NCI-H2029 (cell line): Measurements from ENCODE around the gene THAP7.
"Not testable (repeated sequence)": the region's sequence is repeated elsewhere in the genome, so short reads cannot be mapped to it uniquely, and the experiment has no call there.

Source experiments
- DNase-seq: peaks from one replicate; lab custom pipeline; 2025; lab: John Stamatoyannopoulos, UW

The THAP7 gene

DNA sequence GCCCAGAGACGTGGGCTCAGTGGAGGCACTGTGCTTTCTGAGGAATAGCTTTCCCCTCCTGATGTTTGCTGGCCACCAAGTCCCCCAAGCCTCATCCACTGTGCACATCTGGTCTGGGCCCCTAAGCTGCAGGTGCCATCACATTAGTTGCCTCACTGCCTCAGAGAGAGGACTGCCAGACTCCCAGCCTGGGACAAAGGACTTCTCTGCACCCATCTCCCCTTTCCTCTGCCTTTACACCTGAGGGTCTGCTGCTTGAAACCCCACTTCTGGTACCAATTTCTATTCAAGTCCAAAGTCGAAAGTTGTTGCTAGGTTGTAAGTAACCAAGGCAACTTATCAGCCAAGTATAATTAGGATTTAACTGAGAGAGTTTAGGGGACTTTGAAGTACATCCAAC is 23.5 kb downstream of the THAP7 start:
- DNase-seq: no peak

DNA sequence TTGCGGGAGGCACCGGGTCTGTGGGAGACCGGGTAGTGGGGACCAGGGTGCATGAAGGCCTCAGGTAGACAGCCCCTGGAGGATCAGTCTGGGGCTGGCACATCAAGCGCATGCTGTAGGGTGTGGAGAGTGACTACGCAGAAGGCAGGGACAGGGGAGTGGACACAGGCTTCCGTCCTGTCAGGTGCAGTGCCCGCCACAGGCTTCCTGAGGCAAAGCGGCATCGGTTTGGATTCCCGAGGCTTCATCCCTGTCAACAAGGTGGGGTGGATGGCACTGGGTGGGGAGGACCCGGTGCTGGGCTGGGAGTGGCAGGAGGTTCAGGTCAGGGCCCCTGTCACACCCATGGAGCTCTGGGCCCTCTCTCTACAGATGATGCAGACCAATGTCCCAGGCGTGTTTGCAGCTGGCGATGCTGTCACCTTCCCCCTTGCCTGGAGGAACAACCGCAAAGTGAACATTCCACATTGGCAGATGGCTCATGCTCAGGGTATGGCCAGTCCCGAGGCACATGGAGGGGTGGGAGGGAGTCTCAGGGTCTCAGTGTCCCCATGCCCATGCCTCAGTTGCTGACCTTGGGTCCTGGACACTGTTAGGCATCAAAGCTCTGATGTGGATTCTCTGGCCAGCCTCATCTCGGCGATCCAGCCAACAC is 24.3 kb downstream of the THAP7 start:
- no peak for DNase-seq

DNA sequence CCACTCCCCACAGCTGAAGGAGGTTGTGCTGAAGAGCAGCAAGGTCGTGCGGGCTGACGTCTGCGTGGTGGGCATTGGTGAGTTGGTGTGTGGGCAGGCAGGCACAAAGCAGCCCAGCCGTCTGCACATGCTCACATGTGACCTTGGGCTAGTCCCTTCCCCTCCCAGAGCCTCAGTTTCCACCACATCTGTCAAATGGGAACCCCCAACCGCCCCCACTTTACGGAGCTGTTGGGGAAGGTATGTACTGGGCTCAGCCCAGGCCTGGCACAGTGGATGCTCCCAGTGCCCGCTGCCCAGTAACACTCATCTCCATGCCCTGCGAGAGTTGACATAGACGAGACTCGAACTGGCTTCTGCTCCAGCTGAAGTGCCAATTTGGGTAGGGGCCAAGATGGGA is 24.9 kb downstream of the THAP7 start:
- DNase-seq: no peak

DNA sequence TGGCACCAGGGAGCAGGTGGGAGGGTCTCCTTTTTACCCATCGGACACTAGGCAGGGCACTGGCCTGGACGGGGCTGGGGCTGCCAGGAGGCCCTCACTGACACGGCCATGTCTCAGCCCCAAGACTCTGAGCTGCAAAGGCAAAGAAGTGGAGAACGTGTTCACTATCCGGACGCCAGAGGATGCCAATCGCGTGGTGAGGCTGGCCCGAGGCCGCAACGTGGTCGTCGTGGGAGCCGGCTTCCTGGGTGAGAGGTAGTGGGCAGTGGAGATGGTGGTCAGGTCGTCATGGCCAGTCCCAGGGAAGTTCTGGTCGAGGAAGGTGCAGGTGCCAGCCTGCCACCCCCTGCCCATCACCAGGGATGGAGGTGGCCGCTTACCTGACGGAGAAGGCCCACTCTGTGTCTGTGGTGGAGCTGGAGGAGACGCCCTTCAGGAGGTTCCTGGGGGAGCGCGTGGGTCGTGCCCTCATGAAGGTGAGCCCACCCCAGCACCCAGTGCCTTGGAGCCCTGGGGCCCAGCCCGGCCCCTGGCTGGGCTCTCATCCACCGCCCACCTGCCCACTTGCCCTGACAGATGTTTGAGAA is 25.5 kb downstream of the THAP7 start:
- no peak for DNase-seq

DNA sequence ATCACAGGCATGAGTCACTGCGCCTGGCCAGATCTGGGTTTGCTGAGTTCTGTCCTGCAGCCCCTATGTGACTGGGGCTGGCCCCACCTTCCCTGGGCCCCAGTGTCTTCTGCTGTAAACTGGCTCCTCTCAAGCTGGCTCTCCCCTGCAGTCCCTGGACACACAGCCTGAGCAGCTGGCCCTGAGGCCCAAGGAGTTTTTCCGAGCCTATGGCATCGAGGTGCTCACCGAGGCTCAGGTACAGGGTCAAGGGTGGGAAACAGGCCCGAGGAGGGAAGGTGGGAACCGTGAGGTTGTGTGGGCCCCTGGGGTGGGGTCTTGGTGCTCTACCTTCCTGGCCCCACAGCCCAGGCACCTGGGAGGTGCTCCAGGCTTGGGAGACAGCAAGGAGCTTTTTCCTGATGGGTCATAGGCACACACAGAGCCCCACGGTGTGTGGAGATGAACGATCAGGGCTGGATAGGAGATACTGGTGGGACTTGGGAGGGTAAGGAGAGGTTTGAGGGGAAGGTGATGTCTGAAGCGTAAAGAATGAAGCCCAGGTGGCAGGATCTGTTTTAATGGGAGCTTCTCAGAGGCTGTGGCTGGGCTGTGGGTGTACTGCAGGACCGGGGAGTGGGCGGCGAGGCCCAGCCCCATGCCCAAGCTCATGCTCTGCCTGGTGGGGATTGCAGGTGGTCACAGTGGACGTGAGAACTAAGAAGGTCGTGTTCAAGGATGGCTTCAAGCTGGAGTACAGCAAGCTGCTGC is 26.2 kb downstream of the THAP7 start:
- no peak for DNase-seq

DNA sequence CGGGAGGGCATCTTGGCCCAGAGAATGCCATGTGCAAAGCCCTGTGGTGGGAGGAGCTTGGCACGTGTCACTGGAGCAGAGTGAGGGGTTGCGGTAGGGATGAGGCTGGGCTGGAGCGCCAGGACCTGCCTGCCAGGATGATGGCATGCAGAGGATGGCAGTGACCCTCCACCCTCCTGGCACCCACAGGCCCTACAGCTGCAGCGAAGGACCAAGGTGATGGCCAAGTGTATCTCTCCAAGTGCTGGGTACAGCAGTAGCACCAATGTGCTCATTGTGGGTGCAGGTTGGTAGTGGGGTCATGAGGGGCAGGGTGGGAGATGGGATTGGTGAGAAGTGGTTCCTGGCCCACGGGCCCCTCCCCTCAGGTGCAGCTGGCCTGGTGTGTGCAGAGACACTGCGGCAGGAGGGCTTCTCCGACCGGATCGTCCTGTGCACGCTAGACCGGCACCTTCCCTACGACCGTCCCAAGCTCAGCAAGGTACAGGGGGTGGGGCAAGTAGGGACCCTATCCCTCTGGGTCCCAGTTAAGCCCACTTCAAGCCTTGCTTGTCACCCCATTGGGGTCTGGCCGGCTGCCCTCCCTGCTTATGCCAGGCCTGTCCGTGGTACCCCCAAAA is 27.5 kb downstream of the THAP7 start:
- DNase-seq: no peak

- no peak for DNase-seq
These were observed 28.2 kb downstream of the THAP7 start for GRCh38 chr22:20973634-20974286.

GRCh38 chr22:20972933-20973577 is 28.9 kb downstream of the THAP7 start:
- DNase-seq: no peak

DNA sequence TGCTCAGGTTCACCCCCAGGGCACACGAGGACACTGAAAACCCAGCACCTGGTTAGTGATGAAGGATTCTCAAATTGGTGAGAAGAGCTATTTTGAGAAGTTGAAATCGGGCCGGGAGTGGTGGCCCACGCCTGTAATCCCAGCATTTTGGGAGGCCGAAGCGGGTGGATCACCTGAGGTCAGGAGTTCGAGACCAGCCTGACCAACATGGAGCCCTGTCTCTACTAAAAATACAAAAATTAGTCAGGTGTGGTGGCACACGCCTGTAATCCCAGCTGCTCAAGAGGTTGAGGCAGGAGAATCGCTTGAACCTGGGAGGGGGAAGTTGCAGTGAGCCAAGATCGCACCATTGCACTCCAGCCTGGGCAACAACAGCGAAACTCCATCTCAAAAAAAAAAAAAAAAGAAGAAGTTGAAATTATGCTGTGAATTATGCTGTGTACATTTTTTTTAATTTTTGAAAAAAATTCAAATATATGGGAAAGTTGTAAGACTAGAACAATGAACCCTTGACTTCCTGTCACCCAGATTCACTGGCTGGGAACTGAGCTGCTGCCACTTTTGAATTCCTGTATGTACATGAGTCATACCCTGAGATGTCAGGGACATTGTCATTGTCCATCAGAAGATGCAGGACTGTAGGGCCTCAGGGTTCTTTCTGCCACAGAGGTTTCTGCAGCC is 29.8 kb downstream of the THAP7 start:
- not testable (repeated sequence) for DNase-seq

GRCh38 chr22:20970939-20971657 is 30.8 kb downstream of the THAP7 start:
- no peak for DNase-seq

DNA sequence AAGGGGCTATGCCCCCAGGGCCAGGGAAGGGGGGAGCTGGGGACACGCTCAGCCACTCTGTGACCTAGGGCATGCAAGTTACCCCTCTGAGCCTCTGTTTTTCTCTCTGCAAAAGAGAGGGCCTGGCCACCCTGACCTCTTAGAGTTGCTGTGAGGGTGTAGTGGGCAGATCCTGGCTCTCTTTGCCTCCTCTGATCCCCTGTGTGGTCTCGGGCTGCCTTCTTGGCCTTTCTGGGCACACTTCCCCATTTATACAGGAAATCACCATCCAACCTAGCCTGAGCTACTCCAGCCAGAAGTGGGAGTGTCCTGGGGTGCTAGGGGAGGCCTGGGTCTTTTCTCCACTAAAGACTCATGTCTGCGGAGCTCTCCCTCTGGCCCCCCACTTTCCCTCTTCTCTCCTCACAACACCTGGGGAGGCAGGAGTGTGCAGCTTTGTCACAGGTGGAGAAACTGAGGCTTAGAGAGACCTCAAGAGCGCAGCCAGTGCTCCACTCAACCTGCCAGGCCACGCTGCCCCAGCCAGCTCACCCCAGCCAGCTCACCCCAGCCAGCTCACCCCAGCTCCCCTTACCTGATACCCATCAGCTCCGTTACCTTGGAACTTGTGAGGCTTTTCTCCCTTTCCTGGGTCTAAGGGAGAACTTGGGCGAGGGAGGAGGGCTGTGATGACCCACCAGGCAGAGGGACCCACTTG is 33.5 kb downstream of the THAP7 start:
- DNase-seq: no peak

GRCh38 chr22:20967697-20968211 is 34.2 kb downstream of the THAP7 start:
- DNase-seq: no peak

- DNase-seq: no peak
These were observed 34.8 kb downstream of the THAP7 start, which contains the start of gene AIFM3 for GRCh38 chr22:20966883-20967696. TSS of gene AIFM3 (plus strand) at chr22:20967255. CDS start at chr22:20967945, 690 bp downstream.

DNA sequence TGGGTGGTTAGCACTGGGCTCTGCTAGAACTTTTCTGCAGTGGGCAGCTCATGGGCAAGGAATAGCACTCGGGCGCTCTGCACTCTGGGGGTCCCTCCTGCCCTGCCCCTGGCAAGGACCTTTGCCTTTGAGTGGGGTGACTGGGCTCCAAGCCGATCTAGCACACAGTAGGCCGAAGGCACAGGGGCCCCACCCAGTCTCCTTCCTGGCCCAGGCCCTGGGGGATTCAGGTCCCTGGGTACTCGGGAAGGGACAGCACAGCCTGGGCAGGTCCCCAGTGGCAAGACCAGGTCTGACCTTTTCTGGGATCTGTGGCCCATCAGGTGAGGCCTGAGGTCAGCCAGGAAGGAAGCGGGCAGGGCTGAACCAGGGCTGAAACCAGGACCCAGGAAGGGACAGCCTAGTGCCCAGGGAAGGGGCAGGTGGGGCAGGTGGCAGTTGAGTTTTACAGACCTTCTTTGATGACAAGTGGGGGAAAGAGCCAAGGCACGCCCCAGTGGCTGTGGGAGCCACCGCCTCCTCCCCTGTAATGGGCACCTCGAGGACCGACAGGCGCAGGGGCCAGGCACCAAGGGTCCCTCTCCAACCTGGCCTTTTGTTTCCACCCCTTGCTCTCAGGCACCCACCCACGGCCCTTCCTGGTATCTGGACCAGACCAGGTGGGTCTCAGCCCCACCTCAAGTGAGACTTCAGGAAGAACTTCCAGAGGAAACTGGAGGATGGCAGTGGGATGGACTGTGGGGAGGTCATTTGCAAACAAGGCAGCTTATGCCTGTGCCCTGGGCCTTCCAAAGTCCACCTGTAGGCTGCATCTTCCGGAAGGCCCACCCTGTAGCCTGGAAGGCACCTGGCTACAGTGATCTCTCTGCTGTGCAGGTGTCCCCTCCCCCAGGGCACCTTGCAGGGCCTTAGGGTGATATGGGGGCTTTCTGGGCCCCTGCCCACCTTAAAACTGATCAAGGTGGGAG is 35.7 kb downstream of the THAP7 start:
- no peak for DNase-seq

DNA sequence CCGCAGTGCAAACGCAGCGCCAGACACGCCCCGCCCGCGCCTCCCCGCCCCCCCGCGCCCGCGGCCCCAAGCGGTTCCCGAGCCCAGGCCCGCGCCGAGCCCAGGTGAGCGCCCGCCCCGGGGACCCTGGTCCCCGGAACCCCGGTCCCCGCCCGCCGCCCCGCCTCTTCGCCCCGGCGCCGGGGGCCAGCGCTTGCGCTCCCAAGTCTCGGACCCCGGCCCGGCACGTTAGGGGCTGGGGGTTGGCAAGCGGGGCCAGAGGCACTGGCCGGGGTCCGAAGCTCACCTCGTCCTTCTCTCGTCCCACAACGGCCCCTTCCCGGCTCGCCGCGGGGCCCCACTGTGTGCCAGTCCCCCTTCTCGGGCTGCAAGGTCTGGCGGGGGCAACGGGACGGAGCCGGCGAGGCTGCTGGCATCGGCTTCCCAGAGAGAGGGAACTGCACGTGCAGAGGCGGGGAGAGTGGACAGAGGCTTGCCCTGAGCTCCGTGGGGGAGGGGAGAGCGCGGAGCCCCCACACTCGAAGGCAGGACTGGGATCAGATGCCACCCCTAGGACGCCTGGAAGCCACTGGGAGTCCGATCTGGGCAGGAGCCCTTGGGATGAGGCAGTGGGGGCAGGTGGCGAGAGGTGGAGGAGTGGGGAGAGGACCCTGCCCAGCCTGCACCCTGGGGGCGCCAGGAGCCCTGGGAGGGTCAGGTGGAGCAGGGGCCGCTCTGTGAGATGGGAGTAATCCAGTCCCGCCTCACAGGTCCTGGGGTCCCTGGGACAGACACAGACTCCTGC is 36.6 kb downstream of the THAP7 start:
- no peak for DNase-seq

- DNase-seq: no peak
These were observed 37.2 kb downstream of the THAP7 start for GRCh38 chr22:20964799-20965103.
